ENCODE results near the gene ANO10. TPM values are rescaled to one million over a fixed set of nuclear protein-coding genes. Genes with fewer than 3 reads are reported as not detected.

ANO10 gene
- total RNA-seq, 1 donor = 19.1 TPM

DNA sequence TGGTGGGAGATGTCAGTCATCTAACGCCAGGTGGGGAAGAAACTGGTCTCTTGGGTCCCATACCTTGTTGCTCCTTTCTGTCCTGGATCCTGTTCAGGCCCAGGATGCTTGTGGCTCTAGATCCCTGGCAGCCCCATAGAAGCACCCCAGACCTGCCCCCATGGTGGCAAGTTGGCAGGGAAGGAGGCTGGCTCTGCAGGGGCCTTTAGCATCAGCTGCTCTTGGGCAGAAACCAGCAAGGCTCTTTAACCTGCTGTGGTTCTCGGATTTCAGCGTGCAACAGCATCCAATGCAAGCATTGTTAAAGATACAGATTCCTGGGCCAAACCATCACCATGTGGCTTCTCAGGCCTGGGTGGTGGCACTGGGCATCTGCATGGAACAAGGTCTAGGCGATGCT lies 259.6 kb downstream of the ANO10 start:
- DNase-seq (ENCODE audit: low read depth in 2 of 3, low spot score in 2 of 3) = no peak

DNA sequence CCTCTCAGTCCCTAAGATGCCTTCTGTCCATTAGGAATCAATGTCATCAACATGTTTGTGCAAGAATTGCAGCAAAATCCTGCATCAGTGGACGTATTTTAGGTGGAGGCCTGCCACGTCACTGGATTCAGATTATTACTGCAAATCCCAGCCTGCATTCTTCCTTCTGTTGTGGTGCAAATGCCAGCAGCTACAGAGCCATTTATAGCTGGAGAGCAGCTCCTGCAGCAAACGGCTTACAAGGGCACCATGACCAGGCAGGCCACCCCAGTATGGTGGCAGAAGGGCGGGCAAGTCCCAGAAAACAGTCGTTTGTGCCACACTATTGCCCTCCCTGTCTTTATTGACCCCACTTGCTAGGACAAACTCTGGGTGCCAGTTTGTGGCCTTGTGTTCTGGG lies 260.7 kb downstream of the ANO10 start:
- no peak for DNase-seq (ENCODE audit: low read depth in 2 of 3, low spot score in 2 of 3)

DNA sequence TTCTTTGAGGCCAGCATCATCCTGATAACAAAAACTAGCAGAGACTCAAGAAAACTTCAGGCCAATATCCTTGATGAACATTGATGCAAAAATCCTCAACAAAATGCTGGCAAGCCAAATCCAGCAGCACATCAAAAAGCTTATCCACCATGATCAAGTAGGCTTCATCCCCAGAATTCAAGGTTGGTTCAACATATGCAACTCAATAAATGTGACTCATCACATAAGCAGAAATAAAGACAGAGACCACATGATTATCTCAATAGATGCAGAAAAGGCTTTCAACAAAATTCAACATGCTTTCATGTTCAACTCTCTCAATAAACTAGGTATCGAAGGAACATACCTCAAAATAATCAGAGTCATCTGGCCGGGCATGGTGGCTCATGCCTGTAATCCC lies 265.8 kb downstream of the ANO10 start:
- peak in 1 of 3 donors; percentile 13 for DNase-seq (ENCODE audit: low read depth in 2 of 3, low spot score in 2 of 3)

GRCh38 chr3:43353923-43354670 lies 267.7 kb downstream of the ANO10 start:
- DNase-seq (ENCODE audit: low read depth in 2 of 3, low spot score in 2 of 3) = no peak

DNA sequence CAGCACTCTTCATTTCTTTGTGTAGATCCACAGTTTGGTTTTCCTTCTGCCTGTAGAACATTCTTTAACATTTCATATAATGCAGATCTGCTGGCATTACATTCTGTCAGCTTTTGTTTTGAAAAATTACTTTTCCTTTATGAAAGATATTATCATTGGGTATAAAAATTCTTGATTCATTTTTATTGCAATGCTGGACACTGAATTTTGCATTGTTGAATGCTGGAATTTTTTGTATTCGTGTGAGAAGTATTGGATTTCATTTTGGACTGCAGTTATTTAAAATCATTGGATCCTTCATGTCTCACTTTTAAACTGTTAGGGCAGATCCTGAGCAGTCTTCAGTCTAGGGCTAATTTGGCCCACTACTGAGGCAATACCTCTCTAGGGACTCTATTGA lies 268.4 kb downstream of the ANO10 start:
- no peak for DNase-seq (ENCODE audit: low read depth in 2 of 3, low spot score in 2 of 3)

- DNase-seq (ENCODE audit: low read depth in 2 of 3, low spot score in 2 of 3) = no peak
Measured at GRCh38 chr3:43349716-43350115, 272.1 kb downstream of the ANO10 start.

GRCh38 chr3:43348852-43349574 lies 272.8 kb downstream of the ANO10 start:
- no peak for DNase-seq (ENCODE audit: low read depth in 2 of 3, low spot score in 2 of 3)

GRCh38 chr3:43348350-43348749 lies 273.5 kb downstream of the ANO10 start:
- no peak for DNase-seq (ENCODE audit: low read depth in 2 of 3, low spot score in 2 of 3)

DNA sequence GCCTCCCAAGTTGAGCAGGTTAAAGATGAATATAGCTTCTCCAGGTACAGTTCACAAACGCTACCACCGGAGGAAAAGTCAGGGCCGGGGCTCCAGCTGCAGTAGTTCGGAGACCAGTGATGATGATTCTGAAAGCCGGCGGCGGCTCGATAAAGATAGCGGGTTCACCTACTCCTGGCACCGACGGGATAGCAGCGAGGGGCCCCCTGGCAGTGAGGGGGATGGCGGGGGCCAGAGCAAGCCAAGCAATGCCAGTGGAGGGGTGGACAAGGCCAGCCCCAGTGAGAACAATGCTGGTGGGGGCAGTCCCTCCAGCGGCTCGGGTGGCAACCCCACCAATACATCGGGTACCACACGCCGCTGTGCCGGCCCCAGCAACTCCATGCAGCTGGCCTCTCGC lies 274.0 kb downstream of the ANO10 start:
- DNase-seq (ENCODE audit: low read depth in 2 of 3, low spot score in 2 of 3) = no peak

- peak in 1 of 3 donors; percentile 25 for DNase-seq (ENCODE audit: low read depth in 2 of 3, low spot score in 2 of 3)
Measured at GRCh38 chr3:43346978-43347749, 274.6 kb downstream of the ANO10 start.

DNA sequence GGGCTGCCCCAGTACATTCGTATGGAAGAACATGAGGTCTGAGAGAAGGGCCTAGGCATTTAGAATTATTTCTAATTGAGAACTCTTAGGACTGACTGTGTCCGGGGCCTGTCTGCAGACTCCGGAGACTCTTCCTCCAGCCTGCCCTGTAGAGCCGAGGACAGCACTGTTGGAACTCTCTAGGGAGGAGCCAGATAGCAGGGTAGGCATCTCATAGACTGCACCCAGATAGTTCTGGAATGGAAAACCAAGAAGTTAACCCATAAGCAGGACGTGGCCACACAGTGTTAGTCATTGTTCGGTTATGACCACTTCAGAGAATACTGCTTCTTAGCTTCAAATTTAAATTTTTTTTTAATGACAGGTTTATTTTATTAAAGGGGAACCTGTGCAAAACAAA lies 275.9 kb downstream of the ANO10 start:
- no peak for DNase-seq (ENCODE audit: low read depth in 2 of 3, low spot score in 2 of 3)

DNA sequence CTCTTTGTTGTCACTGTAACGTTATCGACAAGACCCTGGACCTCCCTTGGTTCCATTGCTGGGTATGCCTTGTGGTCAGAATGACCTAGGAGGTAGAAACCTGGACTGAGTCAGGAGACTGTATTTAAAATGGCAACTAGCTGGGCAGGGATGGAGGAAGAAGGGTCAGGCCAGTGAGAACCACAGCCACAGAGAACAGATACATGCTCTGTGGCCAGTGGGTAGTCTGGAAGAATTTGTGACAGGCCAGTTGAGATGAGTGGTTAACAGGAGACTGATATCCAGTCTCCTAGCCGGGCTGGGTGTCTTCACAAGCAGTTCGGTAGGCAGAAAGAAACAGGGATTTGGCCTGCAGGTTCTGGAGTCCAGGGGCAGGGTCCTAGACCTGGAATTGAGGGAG lies 276.6 kb downstream of the ANO10 start:
- DNase-seq (ENCODE audit: low read depth in 2 of 3, low spot score in 2 of 3) = no peak

DNA sequence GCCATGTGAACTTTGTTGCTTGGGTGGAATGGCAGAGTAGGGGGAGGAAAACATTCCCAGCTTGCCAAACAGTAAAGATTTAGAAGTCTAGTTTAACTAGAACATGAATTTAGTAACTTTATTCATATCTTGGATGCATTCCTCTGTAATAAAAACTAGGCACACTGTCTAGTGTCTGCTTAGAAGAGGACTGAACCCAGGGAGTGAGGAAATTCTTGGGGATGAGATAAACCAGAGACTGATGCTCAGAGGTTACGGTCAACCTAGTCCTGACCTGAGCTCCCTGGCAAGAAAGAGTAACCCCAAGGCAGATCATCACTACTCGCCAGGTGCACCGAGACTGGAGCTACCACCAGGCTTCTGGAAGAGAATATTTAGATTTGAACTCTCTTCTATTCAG lies 277.3 kb downstream of the ANO10 start:
- no peak for DNase-seq (ENCODE audit: low read depth in 2 of 3, low spot score in 2 of 3)

DNA sequence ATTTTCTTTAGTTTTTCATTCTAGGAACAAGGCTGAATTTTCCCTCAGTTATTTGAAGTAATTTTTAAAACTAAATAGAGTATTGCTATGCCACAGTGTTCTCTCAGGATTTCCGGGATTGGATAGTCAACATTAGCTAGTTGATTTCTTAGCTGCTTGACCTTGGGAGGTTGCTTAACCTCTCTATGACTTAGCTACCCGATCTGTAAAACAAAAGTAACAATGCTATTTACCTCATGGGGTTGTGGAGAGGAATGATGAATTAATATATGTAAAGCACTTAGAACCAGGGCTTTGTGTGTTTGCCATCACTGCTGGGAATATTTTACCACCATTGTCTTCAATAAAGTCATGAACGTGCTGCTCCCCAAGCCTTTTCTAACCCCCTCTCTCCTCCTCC lies 278.0 kb downstream of the ANO10 start:
- no peak for DNase-seq (ENCODE audit: low read depth in 2 of 3, low spot score in 2 of 3)

DNA sequence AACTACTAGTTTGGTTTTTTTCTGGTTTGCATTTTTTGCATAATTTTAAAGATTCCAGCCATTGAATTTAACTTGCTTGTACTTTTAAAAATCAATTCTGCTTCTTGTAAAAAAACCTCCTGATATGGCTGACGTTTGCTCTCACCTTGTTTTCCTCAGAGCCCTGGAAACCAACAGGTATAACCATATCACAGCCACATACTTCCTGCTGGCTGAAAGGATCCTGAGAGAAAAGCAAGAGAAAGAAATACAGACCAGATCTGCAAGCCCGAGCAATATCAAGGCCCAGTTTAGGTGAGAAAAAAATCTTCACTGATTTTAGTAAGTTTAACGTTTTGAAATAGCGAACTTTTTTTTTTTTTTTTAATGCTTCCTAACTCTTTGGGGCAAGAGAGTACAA lies 278.6 kb downstream of the ANO10 start:
- DNase-seq (ENCODE audit: low read depth in 2 of 3, low spot score in 2 of 3) = no peak

GRCh38 chr3:43341788-43342187 lies 280.0 kb downstream of the ANO10 start:
- DNase-seq (ENCODE audit: low read depth in 2 of 3, low spot score in 2 of 3) = no peak

- no peak for DNase-seq (ENCODE audit: low read depth in 2 of 3, low spot score in 2 of 3)
Measured at GRCh38 chr3:43340403-43340802, 281.4 kb downstream of the ANO10 start.

DNA sequence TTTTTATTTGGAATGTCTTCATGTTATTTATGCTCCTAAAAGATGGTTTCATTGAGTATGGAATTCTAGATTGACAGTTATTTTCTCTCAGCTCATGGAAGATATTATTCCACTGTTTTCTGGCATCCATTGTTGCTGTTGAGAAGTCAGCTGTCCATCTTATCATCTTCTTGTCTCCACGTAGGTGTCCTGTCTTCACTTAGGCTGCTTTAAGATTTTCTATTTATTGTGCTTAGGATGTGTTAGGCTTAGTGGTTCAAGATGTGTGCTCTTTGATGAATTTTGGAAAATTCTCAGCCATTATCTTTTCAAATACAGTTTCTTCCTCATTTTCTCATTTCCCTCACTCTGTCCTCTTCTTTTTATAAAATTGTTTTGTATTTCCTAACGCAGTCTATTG lies 283.5 kb downstream of the ANO10 start:
- peak in 1 of 3 donors; percentile 59 for DNase-seq (ENCODE audit: low read depth in 2 of 3, low spot score in 2 of 3)

DNA sequence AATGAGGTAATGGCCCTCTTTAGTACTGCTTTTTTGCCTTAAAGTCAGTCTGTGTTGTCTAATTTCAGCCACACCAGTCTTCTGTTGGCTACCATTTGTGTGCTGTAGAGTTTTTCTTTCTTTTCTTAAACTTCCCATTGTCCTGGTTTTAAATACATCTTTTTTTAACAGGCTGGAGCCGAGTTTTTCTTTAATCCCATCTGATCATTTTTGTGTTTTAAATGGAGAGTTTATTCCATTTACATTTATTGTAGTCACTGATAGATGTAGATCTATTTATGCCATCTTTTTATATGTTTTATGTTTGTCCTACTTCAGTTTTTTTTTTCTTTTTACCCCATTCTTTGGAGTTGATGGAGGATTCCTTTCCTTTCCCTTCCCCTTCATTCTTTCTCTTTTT lies 286.0 kb downstream of the ANO10 start:
- no peak for DNase-seq (ENCODE audit: low read depth in 2 of 3, low spot score in 2 of 3)

GRCh38 chr3:43334976-43335375 lies 286.8 kb downstream of the ANO10 start:
- no peak for DNase-seq (ENCODE audit: low read depth in 2 of 3, low spot score in 2 of 3)

GRCh38 chr3:43331381-43331780 lies 290.4 kb downstream of the ANO10 start:
- DNase-seq (ENCODE audit: low read depth in 2 of 3, low spot score in 2 of 3) = no peak

GRCh38 chr3:43330981-43331380 lies 290.8 kb downstream of the ANO10 start:
- no peak for DNase-seq (ENCODE audit: low read depth in 2 of 3, low spot score in 2 of 3)
